RWPE2 (cell line): ENCODE results near the gene PSME2.

Experiments used
- ATAC-seq: fragments of 200-7000 bp; cut with Tn5 transposase; 3 replicates; pipeline ENCODE4 v1.9.1; 2021; ENCODE audit warnings: low read depth
- DNase-seq: peaks from one replicate; pipeline ENCODE4 v3.0.0-alpha.2; 2020; ENCODE audit warnings: low spot score
- H3K27ac ChIP-seq: fragments of 450-650 bp; 2 replicates; pipeline ENCODE4 v1.5.1; 2017; ENCODE audit warnings: mild to moderate bottlenecking; ENCODE audit not compliant: poor library complexity, severe bottlenecking
- H3K27me3 ChIP-seq: fragments of 250-450 bp; sonication (Bioruptor Pico); 2 replicates; pipeline ENCODE4 v1.5.1; 2021; ENCODE audit warnings: mild to moderate bottlenecking, moderate library complexity; ENCODE audit not compliant: insufficient read depth, poor library complexity, severe bottlenecking
- H3K36me3 ChIP-seq: fragments of 250-450 bp; sonication (Bioruptor Pico); 2 replicates; pipeline ENCODE4 v1.5.1; 2020; ENCODE audit warnings: low read depth, mild to moderate bottlenecking, moderate library complexity
- H3K4me1 ChIP-seq: fragments of 250-450 bp; sonication (Bioruptor Pico); 2 replicates; pipeline ENCODE4 v1.5.1; 2021; ENCODE audit warnings: mild to moderate bottlenecking, moderate library complexity; ENCODE audit not compliant: insufficient read depth, poor library complexity, severe bottlenecking
- H3K4me3 ChIP-seq: fragments of 250-450 bp; sonication (Bioruptor Pico); 2 replicates; pipeline ENCODE4 v1.5.1; 2021; ENCODE audit warnings: mild to moderate bottlenecking, moderate library complexity; ENCODE audit not compliant: severe bottlenecking
- H3K9me3 ChIP-seq: fragments of 250-450 bp; sonication (Bioruptor Pico); 2 replicates; pipeline ENCODE4 v1.5.1; 2021; ENCODE audit warnings: mild to moderate bottlenecking, moderate library complexity; ENCODE audit not compliant: severe bottlenecking
- CTCF ChIP-seq: fragments of 450-650 bp; IDR thresholded peaks from one replicate; pipeline ENCODE4 v1.5.1; 2017; ENCODE audit warnings: mild to moderate bottlenecking, moderate library complexity; ENCODE audit not compliant: poor library complexity, severe bottlenecking

Gene PSME2

GRCh38 chr14:24136684-24137528 lies 9.5 kb downstream of the PSME2 start:
- H3K4me1 ChIP-seq: peaks cover 10% of the 10 kb centered on the region
- no peak for DNase-seq
- peak overlapping the region; percentile 47 for H3K27ac ChIP-seq
- peaks cover 33% of the 10 kb centered on the region for H3K36me3 ChIP-seq
- ATAC-seq: no peak
- TF ChIP-seq CTCF: no peak
- H3K4me3 ChIP-seq: peak overlapping the region; percentile 88
- H3K9me3 ChIP-seq: no peaks in the 10 kb centered on the region
- no peaks in the 10 kb centered on the region for H3K27me3 ChIP-seq

GRCh38 chr14:24135834-24136683 lies 10.4 kb downstream of the PSME2 start, which contains the start of gene PSME1:
Gene PSME1, plus strand, starts transcription at chr14:24136194. Its CDS starts 69 bp downstream, at chr14:24136263.
- H3K9me3 ChIP-seq: no peaks in the 10 kb centered on the region
- DNase-seq (peak; percentile 90), ATAC-seq (peak; percentile 85)
- peak within 1 kb of the TSS; percentile 88 for H3K4me3 ChIP-seq
- peaks cover 10% of the 10 kb centered on the region for H3K4me1 ChIP-seq
- H3K27ac ChIP-seq: peak within 1 kb of the TSS; percentile 47
- peaks cover 33% of the 10 kb centered on the region for H3K36me3 ChIP-seq
- H3K27me3 ChIP-seq: no peaks in the 10 kb centered on the region
- TF ChIP-seq CTCF: no peak

GRCh38 chr14:24135584-24135833 lies 10.9 kb downstream of the PSME2 start:
- no peak for DNase-seq
- Histone ChIP-seq H3K27ac (peak overlapping the region; percentile 47), H3K4me3 (peak overlapping the region; percentile 88), H3K4me1 (peaks cover 10% of the 10 kb centered on the region), H3K27me3 (no peaks in the 10 kb centered on the region), H3K36me3 (peaks cover 33% of the 10 kb centered on the region), H3K9me3 (no peaks in the 10 kb centered on the region)
- TF ChIP-seq CTCF: no peak
- no peak for ATAC-seq

- H3K4me3 ChIP-seq: no peak overlapping the region
- ATAC-seq (no peak), DNase-seq (no peak)
- H3K27me3 ChIP-seq: no peaks in the 10 kb centered on the region
- no peak for TF ChIP-seq CTCF
- no peaks in the 10 kb centered on the region for H3K9me3 ChIP-seq
- H3K36me3 ChIP-seq: peaks cover 18% of the 10 kb centered on the region
- peaks cover 5% of the 10 kb centered on the region for H3K4me1 ChIP-seq
- H3K27ac ChIP-seq: no peak overlapping the region
Measured at GRCh38 chr14:24133735-24134134, 12.7 kb downstream of the PSME2 start.

- ATAC-seq: no peak
- H3K4me3 ChIP-seq: no peak overlapping the region
- TF ChIP-seq CTCF: no peak
Measured at GRCh38 chr14:24132976-24133375, 13.4 kb downstream of the PSME2 start.

More at GRCh38 chr14:24132976-24133375, 13.4 kb downstream of the PSME2 start:
- Histone ChIP-seq H3K27ac (no peak overlapping the region), H3K4me1 (peaks cover 5% of the 10 kb centered on the region), H3K9me3 (no peaks in the 10 kb centered on the region), H3K27me3 (no peaks in the 10 kb centered on the region), H3K36me3 (peaks cover 10% of the 10 kb centered on the region)
- no peak for DNase-seq
